ENCODE data around the gene RPUSD1. TPM values are rescaled to one million over a fixed set of nuclear protein-coding genes. Genes with fewer than 3 reads are reported as not detected.

Gene RPUSD1
- polyA plus RNA-seq, 1 donor (not counting 4 experiments of a cell fraction or from before 2014, with no cell fraction given): 11.9 TPM

DNA sequence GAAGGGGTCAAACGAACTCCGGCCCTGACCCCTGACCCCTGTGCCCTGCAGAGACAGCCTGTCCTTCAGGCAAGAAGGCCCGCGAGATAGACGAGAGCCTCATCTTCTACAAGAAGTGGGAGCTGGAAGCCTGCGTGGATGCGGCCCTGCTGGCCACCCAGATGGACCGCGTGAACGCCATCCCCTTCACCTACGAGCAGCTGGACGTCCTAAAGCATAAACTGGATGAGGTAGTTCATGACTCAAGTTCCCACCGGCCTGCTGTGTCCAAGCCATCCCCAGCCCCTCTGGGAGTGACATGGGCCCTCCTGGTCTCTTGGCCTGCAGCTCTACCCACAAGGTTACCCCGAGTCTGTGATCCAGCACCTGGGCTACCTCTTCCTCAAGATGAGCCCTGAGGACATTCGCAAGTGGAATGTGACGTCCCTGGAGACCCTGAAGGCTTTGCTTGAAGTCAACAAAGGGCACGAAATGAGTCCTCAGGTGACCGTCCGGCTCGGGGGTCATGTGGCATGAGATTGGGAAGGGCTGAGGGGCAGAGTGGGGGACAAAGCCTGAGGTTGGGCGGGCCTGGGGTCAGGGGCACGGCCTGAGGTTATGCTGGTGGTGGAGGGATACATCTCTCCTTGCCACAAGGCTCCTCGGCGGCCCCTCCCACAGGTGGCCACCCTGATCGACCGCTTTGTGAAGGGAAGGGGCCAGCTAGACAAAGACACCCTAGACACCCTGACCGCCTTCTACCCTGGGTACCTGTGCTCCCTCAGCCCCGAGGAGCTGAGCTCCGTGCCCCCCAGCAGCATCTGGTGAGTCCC, 22.0 kb downstream of the RPUSD1 start:
- Histone ChIP-seq H3K9ac (ENCODE audit: control insufficient read depth, extremely low read depth, insufficient read depth, low read length) (no peak overlapping the region), H3K4me3 (ENCODE audit: control insufficient read depth in 2 of 3, extremely low read depth in 1 of 3, insufficient read depth in 2 of 3, low read depth in 1 of 3, low read length in 3 of 3) (no peak overlapping the region), H3K36me3 (ENCODE audit: control insufficient read depth in 2 of 2, extremely low read depth in 1 of 2, insufficient read depth in 2 of 2, low read length in 2 of 2) (no peaks in the 10 kb centered on the region), H3K27ac (ENCODE audit: control insufficient read depth, insufficient read depth, low read length) (no peak overlapping the region), H2AFZ (ENCODE audit: control insufficient read depth, low read length) (no peak overlapping the region), H3K4me1 (ENCODE audit: control insufficient read depth, extremely low read depth, insufficient read depth, low read length) (peaks cover 8% of the 10 kb centered on the region), H3K79me2 (ENCODE audit: control insufficient read depth, insufficient read depth, low read length) (no peaks in the 10 kb centered on the region), H3K9me3 (ENCODE audit: control insufficient read depth, low read depth, low read length) (no peaks in the 10 kb centered on the region), H3K27me3 (ENCODE audit: control insufficient read depth, extremely low read depth, insufficient read depth, low read length) (peaks cover 3% of the 10 kb centered on the region), H4K20me1 (ENCODE audit: control insufficient read depth, extremely low read depth, insufficient read depth, low read length) (no peaks in the 10 kb centered on the region), H3K4me2 (ENCODE audit: control insufficient read depth, extremely low read depth, insufficient read depth, low read depth, low read length) (no peak overlapping the region), H3K9me1 (ENCODE audit: control insufficient read depth, extremely low read depth, insufficient read depth, low read length) (no peaks in the 10 kb centered on the region)
- dilution Hi-C loops (cut with MboI; ENCODE audit: extremely low pct_ligation_motif_present, low sequenced_read_pairs): no loop called here
- DNase-seq (ENCODE audit: low read depth, low spot score): no peak
- FAIRE-seq: no peak
- TF ChIP-seq EZH2 (IDR thresholded peaks at IDR 0.05; ENCODE audit: low read length): no peak
- TF ChIP-seq, protein P1, sequence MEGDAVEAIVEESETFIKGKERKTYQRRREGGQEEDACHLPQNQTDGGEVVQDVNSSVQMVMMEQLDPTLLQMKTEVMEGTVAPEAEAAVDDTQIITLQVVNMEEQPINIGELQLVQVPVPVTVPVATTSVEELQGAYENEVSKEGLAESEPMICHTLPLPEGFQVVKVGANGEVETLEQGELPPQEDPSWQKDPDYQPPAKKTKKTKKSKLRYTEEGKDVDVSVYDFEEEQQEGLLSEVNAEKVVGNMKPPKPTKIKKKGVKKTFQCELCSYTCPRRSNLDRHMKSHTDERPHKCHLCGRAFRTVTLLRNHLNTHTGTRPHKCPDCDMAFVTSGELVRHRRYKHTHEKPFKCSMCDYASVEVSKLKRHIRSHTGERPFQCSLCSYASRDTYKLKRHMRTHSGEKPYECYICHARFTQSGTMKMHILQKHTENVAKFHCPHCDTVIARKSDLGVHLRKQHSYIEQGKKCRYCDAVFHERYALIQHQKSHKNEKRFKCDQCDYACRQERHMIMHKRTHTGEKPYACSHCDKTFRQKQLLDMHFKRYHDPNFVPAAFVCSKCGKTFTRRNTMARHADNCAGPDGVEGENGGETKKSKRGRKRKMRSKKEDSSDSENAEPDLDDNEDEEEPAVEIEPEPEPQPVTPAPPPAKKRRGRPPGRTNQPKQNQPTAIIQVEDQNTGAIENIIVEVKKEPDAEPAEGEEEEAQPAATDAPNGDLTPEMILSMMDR (optimal IDR thresholded peaks at IDR 0.05 in 1 of 3, IDR thresholded peaks at IDR 0.05 in 1 of 3, conservative IDR thresholded peaks at IDR 0.05 in 1 of 3; ENCODE audit: extremely low read depth in 1 of 3, insufficient read depth in 2 of 3, low read length in 3 of 3): no peak

DNA sequence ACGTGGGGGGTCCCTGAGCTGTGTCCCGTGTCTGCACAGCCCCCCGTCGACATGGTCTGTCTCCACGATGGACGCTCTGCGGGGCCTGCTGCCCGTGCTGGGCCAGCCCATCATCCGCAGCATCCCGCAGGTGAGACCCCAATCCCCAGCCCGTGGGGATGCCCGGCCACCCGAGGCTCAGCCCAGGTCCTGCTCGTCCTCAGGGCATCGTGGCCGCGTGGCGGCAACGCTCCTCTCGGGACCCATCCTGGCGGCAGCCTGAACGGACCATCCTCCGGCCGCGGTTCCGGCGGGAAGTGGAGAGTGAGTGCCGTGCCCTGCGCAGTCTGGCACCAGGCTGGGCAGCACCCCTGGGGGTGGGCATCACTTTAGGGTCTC, 22.7 kb downstream of the RPUSD1 start:
- dilution Hi-C loops (cut with MboI; ENCODE audit: extremely low pct_ligation_motif_present, low sequenced_read_pairs): no loop called here
- H4K20me1 ChIP-seq (ENCODE audit: control insufficient read depth, extremely low read depth, insufficient read depth, low read length): no peaks in the 10 kb centered on the region
- no peaks in the 10 kb centered on the region for H3K9me1 ChIP-seq (ENCODE audit: control insufficient read depth, extremely low read depth, insufficient read depth, low read length)
- H3K9me3 ChIP-seq (ENCODE audit: control insufficient read depth, low read depth, low read length): no peaks in the 10 kb centered on the region
- no peaks in the 10 kb centered on the region for H3K79me2 ChIP-seq (ENCODE audit: control insufficient read depth, insufficient read depth, low read length)
- no peak for TF ChIP-seq EZH2 (IDR thresholded peaks at IDR 0.05; ENCODE audit: low read length)
- TF ChIP-seq, protein P1 (optimal IDR thresholded peaks at IDR 0.05 in 1 of 3, IDR thresholded peaks at IDR 0.05 in 1 of 3, conservative IDR thresholded peaks at IDR 0.05 in 1 of 3; ENCODE audit: extremely low read depth in 1 of 3, insufficient read depth in 2 of 3, low read length in 3 of 3): no peak
- H3K36me3 ChIP-seq (ENCODE audit: control insufficient read depth in 2 of 2, extremely low read depth in 1 of 2, insufficient read depth in 2 of 2, low read length in 2 of 2): no peaks in the 10 kb centered on the region
- no peak overlapping the region for H2AFZ ChIP-seq (ENCODE audit: control insufficient read depth, low read length)
- FAIRE-seq: no peak
- H3K9ac ChIP-seq (ENCODE audit: control insufficient read depth, extremely low read depth, insufficient read depth, low read length): no peak overlapping the region
- no peak overlapping the region for H3K27ac ChIP-seq (ENCODE audit: control insufficient read depth, insufficient read depth, low read length)
- H3K4me3 ChIP-seq (ENCODE audit: control insufficient read depth in 2 of 3, extremely low read depth in 1 of 3, insufficient read depth in 2 of 3, low read depth in 1 of 3, low read length in 3 of 3): no peak overlapping the region
- peaks cover 3% of the 10 kb centered on the region for H3K27me3 ChIP-seq (ENCODE audit: control insufficient read depth, extremely low read depth, insufficient read depth, low read length)
- H3K4me1 ChIP-seq (ENCODE audit: control insufficient read depth, extremely low read depth, insufficient read depth, low read length): peaks cover 16% of the 10 kb centered on the region
- no peak overlapping the region for H3K4me2 ChIP-seq (ENCODE audit: control insufficient read depth, extremely low read depth, insufficient read depth, low read depth, low read length)
- no peak for DNase-seq (ENCODE audit: low read depth, low spot score)

Data from keratinocyte (primary cell).